GM12801 (cell line): ENCODE results near the gene KRTAP10-10.

ENCODE experiments used
- TF ChIP-seq, protein P1 (sequence below): IDR thresholded peaks from one replicate; pipeline ENCODE4 v1.5.1; 2011; ENCODE audit warnings: control low read depth; ENCODE audit not compliant: insufficient read length; ENCODE audit errors: extremely low read depth

The KRTAP10-10 gene

DNA sequence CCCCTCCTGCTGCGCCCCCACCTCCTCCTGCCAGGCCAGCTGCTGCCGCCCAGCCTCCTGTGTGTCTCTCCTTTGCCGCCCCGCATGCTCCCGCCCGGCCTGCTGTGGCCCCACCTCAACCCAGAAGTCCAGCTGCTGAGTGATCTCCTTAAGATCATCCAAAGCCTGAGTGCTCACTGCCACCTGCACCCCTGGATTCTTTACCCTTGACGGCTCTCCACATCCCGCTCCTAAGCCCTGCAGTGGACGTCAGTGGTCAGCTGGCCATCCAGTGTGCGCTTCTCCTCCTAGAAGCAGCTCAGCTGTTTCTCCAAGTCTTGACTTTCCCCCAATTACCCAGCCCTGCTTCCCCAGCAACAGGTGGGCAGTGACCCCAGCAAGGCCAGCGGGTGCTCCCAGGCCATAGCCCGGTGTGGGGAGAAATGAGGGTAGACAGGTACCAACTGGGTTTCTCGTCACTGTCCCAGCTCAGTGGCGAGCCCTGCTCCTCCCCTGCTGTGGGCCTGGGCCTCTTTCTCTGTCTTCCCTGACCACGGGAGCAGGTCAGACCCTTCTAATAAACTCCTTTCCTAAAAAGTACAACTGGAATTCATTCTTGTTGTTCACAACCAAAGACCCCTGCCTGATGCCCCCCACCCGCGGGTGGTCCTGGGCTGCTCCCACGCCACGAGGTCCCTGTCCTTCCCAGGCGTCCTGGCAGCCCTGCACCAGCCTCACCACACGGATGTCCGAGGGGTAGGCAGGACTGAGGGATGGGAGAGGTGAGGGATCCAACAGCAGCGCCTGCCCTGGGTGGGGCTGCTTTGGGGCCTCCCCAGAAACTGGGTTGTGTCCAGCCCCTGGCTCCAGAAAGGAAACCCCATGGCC lies 35.3 kb upstream of the KRTAP10-10 start:
- TF ChIP-seq, protein P1, sequence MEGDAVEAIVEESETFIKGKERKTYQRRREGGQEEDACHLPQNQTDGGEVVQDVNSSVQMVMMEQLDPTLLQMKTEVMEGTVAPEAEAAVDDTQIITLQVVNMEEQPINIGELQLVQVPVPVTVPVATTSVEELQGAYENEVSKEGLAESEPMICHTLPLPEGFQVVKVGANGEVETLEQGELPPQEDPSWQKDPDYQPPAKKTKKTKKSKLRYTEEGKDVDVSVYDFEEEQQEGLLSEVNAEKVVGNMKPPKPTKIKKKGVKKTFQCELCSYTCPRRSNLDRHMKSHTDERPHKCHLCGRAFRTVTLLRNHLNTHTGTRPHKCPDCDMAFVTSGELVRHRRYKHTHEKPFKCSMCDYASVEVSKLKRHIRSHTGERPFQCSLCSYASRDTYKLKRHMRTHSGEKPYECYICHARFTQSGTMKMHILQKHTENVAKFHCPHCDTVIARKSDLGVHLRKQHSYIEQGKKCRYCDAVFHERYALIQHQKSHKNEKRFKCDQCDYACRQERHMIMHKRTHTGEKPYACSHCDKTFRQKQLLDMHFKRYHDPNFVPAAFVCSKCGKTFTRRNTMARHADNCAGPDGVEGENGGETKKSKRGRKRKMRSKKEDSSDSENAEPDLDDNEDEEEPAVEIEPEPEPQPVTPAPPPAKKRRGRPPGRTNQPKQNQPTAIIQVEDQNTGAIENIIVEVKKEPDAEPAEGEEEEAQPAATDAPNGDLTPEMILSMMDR = no peak

DNA sequence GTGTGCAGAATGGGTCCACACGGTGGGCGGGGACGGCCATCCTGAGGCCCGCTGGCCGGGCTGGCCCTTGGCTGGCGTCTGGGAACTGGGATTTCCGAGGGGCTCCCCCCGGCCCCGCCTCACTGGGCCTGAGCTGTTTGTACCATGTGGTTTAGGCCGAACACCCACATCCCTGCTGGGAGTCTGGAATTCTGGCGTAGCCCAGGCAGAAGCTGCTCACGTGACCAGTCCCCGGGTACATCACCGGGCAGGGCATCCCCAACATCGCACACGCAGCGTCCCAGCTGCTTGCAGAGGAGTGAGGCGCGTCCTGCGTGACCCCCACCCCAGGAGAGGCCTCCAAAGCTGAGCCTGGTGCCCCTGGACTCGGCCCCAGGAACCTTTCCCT lies 34.7 kb upstream of the KRTAP10-10 start:
- TF ChIP-seq, protein P1 = no peak

DNA sequence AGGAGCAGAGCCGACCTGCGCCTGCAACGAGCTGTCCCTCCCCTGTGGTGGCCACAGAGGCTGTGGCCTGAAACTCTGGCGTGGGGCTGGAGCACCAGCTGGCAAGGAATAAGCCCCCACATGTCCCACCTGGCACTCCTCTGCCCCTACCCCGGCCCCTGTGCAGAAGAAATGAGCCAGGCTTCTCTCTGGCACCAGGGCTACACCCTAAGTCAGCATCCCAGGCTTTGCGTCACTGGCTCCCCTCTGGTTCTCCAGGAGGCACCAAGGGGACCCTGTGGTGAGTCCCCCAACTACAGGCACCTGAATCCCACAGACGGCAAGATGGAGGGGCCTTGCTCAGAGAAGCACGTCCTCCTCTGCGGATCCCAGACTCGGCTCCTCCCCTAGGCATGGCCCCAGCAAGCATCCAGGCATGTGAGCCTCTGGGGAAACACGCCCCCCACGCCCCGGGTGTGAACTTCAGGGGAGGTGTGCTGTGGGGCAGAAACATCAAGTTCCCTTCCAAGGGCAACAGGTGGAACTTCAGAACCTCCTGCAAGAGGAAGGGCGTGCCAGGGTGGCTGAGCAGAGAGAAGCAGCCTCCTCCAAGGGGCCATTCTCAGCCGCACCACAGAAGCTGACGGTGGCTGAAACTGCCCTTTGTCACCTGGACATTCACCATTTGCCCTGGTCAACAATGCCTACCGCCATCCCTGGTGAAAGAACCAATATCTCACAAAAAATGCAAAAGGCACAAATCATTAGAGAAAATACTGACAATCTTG lies 33.9 kb upstream of the KRTAP10-10 start:
- TF ChIP-seq, protein P1 = no peak

DNA sequence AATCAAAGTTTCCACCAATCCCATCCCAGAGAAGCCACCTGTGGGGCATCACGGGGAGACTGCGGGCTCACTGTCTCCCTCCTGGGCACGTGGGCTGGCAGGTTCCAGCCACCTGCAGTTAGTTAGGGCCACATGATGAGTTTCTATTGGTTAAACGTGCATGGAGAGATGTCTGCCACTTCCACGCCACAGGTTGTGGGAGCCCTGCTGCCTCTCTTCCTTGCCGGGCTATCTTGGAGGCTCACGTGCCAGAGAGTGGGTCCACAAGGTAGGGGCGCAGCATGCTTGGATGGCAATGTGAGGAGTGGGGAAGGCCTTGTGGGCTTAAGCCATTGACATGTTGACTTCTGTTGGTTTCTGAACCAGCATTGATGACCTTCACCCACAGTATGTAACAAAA lies 33.2 kb upstream of the KRTAP10-10 start:
- TF ChIP-seq, protein P1 = no peak

DNA sequence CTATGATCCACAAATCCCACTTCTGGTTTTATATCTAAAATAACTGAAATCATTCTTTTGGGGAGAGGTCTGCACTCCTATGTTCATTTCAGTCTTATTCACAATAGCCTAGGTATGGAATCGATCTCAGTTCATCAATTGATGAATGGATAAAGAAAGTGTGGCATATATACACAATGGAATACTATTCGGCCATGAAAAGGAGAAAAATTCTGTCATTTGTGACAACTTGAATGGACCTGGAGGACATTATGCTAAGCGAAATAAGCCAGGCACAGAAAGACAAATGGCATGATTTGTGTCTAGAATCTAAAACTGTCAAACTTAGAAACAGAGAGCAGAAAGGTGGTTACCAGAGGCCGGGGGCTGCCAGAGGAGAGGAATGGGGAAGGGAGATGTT lies 30.7 kb upstream of the KRTAP10-10 start:
- TF ChIP-seq, protein P1 = no peak

DNA sequence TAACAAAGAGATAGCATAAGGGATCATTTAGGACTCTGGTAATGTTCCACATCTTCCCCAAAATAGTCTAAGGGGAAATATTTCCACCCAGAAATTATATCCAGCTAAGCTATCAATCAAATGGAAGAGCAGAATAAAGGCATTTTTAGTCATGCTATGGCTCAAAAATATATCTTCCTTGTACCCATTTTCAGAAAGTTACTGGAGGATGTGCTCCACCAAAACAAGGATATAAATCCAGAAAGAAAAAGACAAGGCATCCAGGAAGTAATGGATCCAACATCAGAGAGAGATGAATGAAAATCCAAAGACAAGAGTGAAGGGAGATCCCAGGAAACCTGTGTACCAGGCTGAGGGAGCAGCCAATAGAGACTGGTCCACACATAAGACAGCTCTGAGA lies 28.0 kb upstream of the KRTAP10-10 start:
- TF ChIP-seq, protein P1 = no peak

DNA sequence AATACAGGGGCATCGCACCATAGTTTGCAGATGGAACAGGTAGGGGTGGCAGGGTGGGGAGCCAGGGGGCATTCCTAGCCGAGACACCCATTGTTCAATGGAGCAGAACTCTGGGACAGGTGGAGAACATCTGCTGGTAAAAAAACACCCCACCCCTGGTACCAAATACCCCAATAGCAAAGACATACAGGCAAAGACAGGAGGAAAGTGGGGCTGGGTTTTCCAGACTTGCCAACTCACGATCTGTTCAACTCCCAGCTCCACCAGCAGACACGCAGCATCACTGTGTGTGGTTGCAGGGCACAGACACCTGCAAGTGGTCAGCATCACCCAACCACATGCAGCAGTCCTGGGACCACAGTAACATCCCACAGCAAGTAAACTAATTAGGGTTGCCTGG lies 25.6 kb upstream of the KRTAP10-10 start:
- TF ChIP-seq, protein P1 = no peak
